HEK293 (cell line): Measurements from ENCODE around the gene DCAF8.

Experiments
- CTCF ChIA-PET: fragments of 350-600 bp; formaldehyde crosslinking; extraction: SDS; loops from one replicate; lab custom pipeline; 2021; ENCODE audit warnings: antibody characterized with exemption; lab: Yijun Ruan, JAX
- POLR2A ChIA-PET: fragments of 300-600 bp; formaldehyde crosslinking; extraction: SDS; loops from one replicate; lab custom pipeline; 2020; ENCODE audit warnings: antibody characterized with exemption, inconsistent platforms; lab: Yijun Ruan, JAX
- H3K27ac ChIP-seq: fragments of 200-500 bp; sonication (Bioruptor generic); 2 replicates; pipeline ENCODE4 v1.5.1; 2014; ENCODE audit warnings: low read depth, low read length, control low read depth, inconsistent platforms; ENCODE audit errors: extremely low read depth
- H3K36me3 ChIP-seq, 2 experiments: fragments of 200-500 bp in 1 of 2; sonication (Bioruptor generic) in 1 of 2; 1 replicate in 1 of 2; 2 replicates in 1 of 2; pipeline ENCODE4 v1.5.1; 2014 to 2017; ENCODE audit warnings: inconsistent platforms in 2 of 2, low read length in 2 of 2; ENCODE audit not compliant: control insufficient read depth in 2 of 2, insufficient read depth in 1 of 2
- H3K4me1 ChIP-seq: fragments of 200-500 bp; sonication (Bioruptor generic); 2 replicates; pipeline ENCODE4 v1.5.1; 2014; ENCODE audit warnings: mild to moderate bottlenecking, low read length, inconsistent platforms; ENCODE audit not compliant: control insufficient read depth, insufficient read depth
- H3K4me3 ChIP-seq: 2 replicates; pipeline ENCODE4 v1.5.1; 2011; ENCODE audit warnings: low read depth, mild to moderate bottlenecking, control low read depth, low read length, moderate library complexity
- H3K9me3 ChIP-seq: fragments of 200-500 bp; sonication (Bioruptor generic); 2 replicates; pipeline ENCODE4 v1.5.1; 2014; ENCODE audit warnings: low read depth, low read length, inconsistent platforms; ENCODE audit not compliant: control insufficient read depth, insufficient read depth
- BCL11B ChIP-seq: fragments of 450-650 bp; formaldehyde crosslinking; IDR thresholded peaks from 2 replicates; pipeline ENCODE4 v1.5.1; 2016; ENCODE audit warnings: low read depth, missing biosample characterization, missing genetic modification characterization
- EGR2 ChIP-seq: fragments of 450-650 bp; formaldehyde crosslinking; IDR thresholded peaks from 2 replicates; pipeline ENCODE4 v1.5.1; 2016; ENCODE audit warnings: low read depth, missing biosample characterization, missing genetic modification characterization
- ELK4 ChIP-seq: IDR thresholded peaks from 2 replicates; pipeline ENCODE4 v1.6.1; 2011; ENCODE audit warnings: mild to moderate bottlenecking, low read depth, low read length, borderline replicate concordance
- GLI2 ChIP-seq: fragments of 450-650 bp; formaldehyde crosslinking; IDR thresholded peaks from 2 replicates; pipeline ENCODE4; 2017; ENCODE audit warnings: missing biosample characterization, missing genetic modification characterization, low read depth, borderline replicate concordance
- HOXD13 ChIP-seq: sonication (generic); formaldehyde crosslinking; IDR thresholded peaks from 2 replicates; pipeline ENCODE4 v1.8.0; 2022; ENCODE audit warnings: missing genetic modification reagents, borderline replicate concordance
- RBAK ChIP-seq: fragments of 450-650 bp; formaldehyde crosslinking; IDR thresholded peaks from 2 replicates; pipeline ENCODE4 v1.5.1; 2016; ENCODE audit warnings: missing biosample characterization, missing genetic modification characterization
- REPIN1 ChIP-seq: fragments of 450-650 bp; formaldehyde crosslinking; IDR thresholded peaks from 2 replicates; pipeline ENCODE4 v1.5.1; 2017; ENCODE audit warnings: missing biosample characterization, missing genetic modification characterization, low read depth
- SALL2 ChIP-seq: fragments of 450-650 bp; formaldehyde crosslinking; IDR thresholded peaks from 2 replicates; pipeline ENCODE4 v1.5.0; 2017; ENCODE audit warnings: missing biosample characterization, mild to moderate bottlenecking, missing genetic modification characterization, borderline replicate concordance
- SETDB1 ChIP-seq: IDR thresholded peaks from one replicate; pipeline ENCODE4 v1.6.1; 2017; ENCODE audit warnings: mild to moderate bottlenecking, low read length, moderate library complexity, mixed read lengths; ENCODE audit not compliant: insufficient read length
- SP7 ChIP-seq: fragments of 450-650 bp; formaldehyde crosslinking; IDR thresholded peaks from 2 replicates; pipeline ENCODE4 v1.5.1; 2016; ENCODE audit warnings: missing biosample characterization, missing genetic modification characterization
- WT1 ChIP-seq: fragments of 450-650 bp; formaldehyde crosslinking; IDR thresholded peaks from 2 replicates; pipeline ENCODE4 v1.5.1; 2016; ENCODE audit warnings: missing biosample characterization, missing genetic modification characterization
- YY2 ChIP-seq: fragments of 450-650 bp; formaldehyde crosslinking; IDR thresholded peaks from 2 replicates; pipeline ENCODE4 v1.5.1; 2016; ENCODE audit warnings: missing biosample characterization, missing genetic modification characterization
- ZBTB7A ChIP-seq: fragments of 450-650 bp; formaldehyde crosslinking; IDR thresholded peaks from 2 replicates; pipeline ENCODE4 v1.5.1; 2016; ENCODE audit warnings: low read depth, missing biosample characterization, missing genetic modification characterization
- ZNF138 ChIP-seq: fragments of 450-650 bp; formaldehyde crosslinking; IDR thresholded peaks from 2 replicates; pipeline ENCODE4 v1.5.1; 2016; ENCODE audit warnings: missing biosample characterization, missing genetic modification characterization, borderline replicate concordance
- ZNF140 ChIP-seq: fragments of 450-650 bp; formaldehyde crosslinking; IDR thresholded peaks from 2 replicates; pipeline ENCODE4 v1.5.1; 2016; ENCODE audit warnings: missing biosample characterization, missing genetic modification characterization
- ZNF223 ChIP-seq: fragments of 450-650 bp; formaldehyde crosslinking; IDR thresholded peaks from 2 replicates; pipeline ENCODE4 v1.5.1; 2016; ENCODE audit warnings: missing biosample characterization, missing genetic modification characterization
- ZNF302 ChIP-seq: fragments of 450-650 bp; formaldehyde crosslinking; IDR thresholded peaks from 2 replicates; pipeline ENCODE4 v1.5.1; 2016; ENCODE audit warnings: missing biosample characterization, missing genetic modification characterization, low read depth
- ZNF366 ChIP-seq: fragments of 450-650 bp; formaldehyde crosslinking; conservative IDR thresholded peaks from 2 replicates; pipeline ENCODE4 v1.5.1; 2016; ENCODE audit warnings: missing biosample characterization, missing genetic modification characterization
- ZNF394 ChIP-seq: fragments of 450-650 bp; formaldehyde crosslinking; IDR thresholded peaks from 2 replicates; pipeline ENCODE4 v1.5.1; 2016; ENCODE audit warnings: missing biosample characterization, missing genetic modification characterization, mild to moderate bottlenecking, moderate library complexity, borderline replicate concordance
- ZNF404 ChIP-seq: fragments of 450-650 bp; formaldehyde crosslinking; IDR thresholded peaks from 2 replicates; pipeline ENCODE4 v1.5.1; 2017; ENCODE audit warnings: missing biosample characterization, missing genetic modification characterization
- ZNF501 ChIP-seq: fragments of 450-650 bp; formaldehyde crosslinking; IDR thresholded peaks from 2 replicates; pipeline ENCODE4 v1.5.1; 2016; ENCODE audit warnings: missing biosample characterization, missing genetic modification characterization
- ZNF610 ChIP-seq: fragments of 450-650 bp; formaldehyde crosslinking; IDR thresholded peaks from 2 replicates; pipeline ENCODE4 v1.5.1; 2016; ENCODE audit warnings: missing biosample characterization, missing genetic modification characterization, borderline replicate concordance
- ZNF624 ChIP-seq: fragments of 450-650 bp; formaldehyde crosslinking; IDR thresholded peaks from 2 replicates; pipeline ENCODE4 v1.5.1; 2017; ENCODE audit warnings: missing biosample characterization, missing genetic modification characterization
- ZNF629 ChIP-seq: fragments of 450-650 bp; formaldehyde crosslinking; IDR thresholded peaks from 2 replicates; pipeline ENCODE4 v1.5.1; 2017; ENCODE audit warnings: missing biosample characterization, missing genetic modification characterization
- ZNF658 ChIP-seq: fragments of 450-650 bp; formaldehyde crosslinking; IDR thresholded peaks from 2 replicates; pipeline ENCODE4; 2016; ENCODE audit warnings: missing biosample characterization, missing genetic modification characterization
- ZNF660 ChIP-seq: fragments of 450-650 bp; IDR thresholded peaks from 2 replicates; pipeline ENCODE4 v1.5.1; 2018; ENCODE audit warnings: missing biosample characterization, mild to moderate bottlenecking, missing genetic modification characterization
- ZNF701 ChIP-seq: fragments of 450-650 bp; formaldehyde crosslinking; IDR thresholded peaks from 2 replicates; pipeline ENCODE4 v1.5.1; 2016; ENCODE audit warnings: missing biosample characterization, missing genetic modification characterization
- ZXDB ChIP-seq: fragments of 450-650 bp; formaldehyde crosslinking; IDR thresholded peaks from 2 replicates; pipeline ENCODE4 v1.5.1; 2016; ENCODE audit warnings: missing biosample characterization, missing genetic modification characterization
- TF ChIP-seq, protein P1 (sequence below): fragments of 450-650 bp; formaldehyde crosslinking; IDR thresholded peaks from 2 replicates; pipeline ENCODE4 v1.5.1; 2017; ENCODE audit warnings: missing biosample characterization, missing genetic modification characterization

DCAF8 gene

DNA sequence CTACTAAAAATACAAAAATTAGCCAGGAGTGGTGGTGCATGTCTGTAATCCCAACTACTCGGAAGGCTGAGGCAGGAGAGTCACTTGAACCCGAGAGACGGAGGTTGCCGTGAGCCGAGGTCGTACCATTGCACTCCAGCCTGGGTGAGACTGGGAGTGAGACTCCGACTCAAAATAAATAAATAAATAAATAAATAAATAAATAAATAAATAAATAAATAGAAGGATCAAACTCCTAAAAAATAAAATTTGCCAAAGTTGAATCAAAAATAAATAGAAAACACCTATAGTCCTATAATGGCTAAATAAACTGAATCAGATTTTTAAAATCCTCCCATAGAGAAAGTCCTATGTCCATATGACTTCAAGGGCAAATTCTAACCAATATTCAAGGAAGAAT, 37.8 kb upstream of the DCAF8 start (continued):
- TF ChIP-seq RBAK (tag by site-specific recombination) = peak; percentile 73
- TF ChIP-seq ZNF610 = 0 out of 2 replicates have a peak, but pooled peaks have one; percentile 42
- peak; percentile 82 for TF ChIP-seq ZNF501 (tag by site-specific recombination)
- TF ChIP-seq YY2 = no peak
- TF ChIP-seq ZNF394 (tag by site-specific recombination) = peak; percentile 99
- peak; percentile 31; the same call in 1 of the 2 replicates for TF ChIP-seq GLI2
- TF ChIP-seq, all 188 proteins: peak for 50

DNA sequence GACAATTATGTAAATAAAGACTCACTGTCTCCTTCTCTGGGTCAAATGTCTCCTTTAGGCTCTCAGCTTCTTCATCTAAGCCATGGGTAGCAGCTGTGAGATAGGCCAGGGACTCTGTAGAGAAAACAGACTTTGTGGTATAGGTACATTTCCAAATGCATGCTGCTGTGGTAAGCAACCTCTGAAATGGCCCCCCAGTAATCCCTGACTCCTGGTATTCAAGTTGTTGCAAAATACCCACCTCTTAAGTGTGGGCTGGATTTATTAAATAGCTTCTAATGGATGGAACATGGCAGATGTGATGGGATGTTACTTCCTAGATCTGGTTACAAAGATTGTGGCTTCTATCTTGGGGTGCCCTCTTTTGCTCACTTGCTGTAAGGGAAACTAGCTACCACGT, 33.7 kb upstream of the DCAF8 start:
- CTCF ChIA-PET = interaction anchor here (0.8 to 2.0 kb wide), 2 partner anchors 44 to 188 kb away, joined by 4 to 6 read pairs; no protein-coding TSS in a partner anchor
- Histone ChIP-seq H3K4me3 (no peak overlapping the region), H3K4me1 (no peaks in the 10 kb centered on the region), H3K27ac (no peak overlapping the region), H3K9me3 (no peaks in the 10 kb centered on the region), H3K36me3 (peaks cover 68 to 96% of the 10 kb centered on the region in 2 experiments)
- TF ChIP-seq ZBTB7A = no peak
- TF ChIP-seq ZNF658 (tag by site-specific recombination) = no peak
- no peak for TF ChIP-seq ZNF302 (tag by site-specific recombination)
- TF ChIP-seq ZXDB = no peak
- TF ChIP-seq ZNF629 (tag by site-specific recombination) = no peak
- POLR2A ChIA-PET = no interaction called here

DNA sequence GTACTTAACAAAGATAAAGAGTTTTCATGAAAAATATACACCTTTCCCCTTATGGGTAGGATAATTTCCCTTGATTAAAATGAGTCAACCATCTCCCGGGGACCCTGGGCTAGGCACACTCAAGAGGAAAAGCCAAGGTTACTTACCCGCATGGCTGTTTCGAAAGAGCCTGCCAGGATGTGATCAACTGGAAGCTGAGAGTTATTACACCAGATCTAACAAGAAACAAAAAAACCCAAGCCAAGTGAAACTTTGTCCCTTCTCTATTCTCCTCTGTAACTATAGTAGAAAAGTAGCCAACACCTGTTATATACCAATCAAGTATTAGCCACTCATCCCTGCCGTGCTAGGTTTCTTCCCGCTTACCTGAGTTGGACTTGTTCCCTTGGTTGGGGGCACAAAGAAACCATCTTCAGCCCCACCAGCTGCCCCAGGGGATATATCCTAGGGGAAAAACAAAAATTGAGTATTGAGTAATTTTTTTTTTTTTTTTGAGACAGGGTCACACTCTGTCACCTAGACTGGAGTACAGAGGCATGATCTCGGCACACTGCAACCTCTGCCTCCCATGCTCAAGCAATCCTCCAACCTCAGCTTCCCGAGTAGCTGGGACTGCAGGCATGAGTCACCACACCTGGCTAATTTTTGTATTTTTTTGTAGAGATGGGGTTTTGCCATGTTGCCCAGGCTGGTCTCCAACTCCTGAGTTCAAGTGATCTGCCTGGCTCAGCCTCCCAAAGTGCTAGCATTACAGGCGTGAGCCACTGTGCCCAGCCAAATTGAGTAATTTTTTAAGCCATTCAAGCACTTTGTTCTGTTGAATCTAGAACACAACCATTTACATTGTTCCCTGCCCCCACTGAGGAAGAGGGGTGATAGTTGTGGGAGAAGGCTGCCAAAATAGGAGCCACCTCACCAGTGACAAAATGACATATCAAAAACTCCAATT, 30.9 kb upstream of the DCAF8 start:
- no peaks in the 10 kb centered on the region for H3K4me1 ChIP-seq
- H3K36me3 ChIP-seq = peaks cover 59 to 96% of the 10 kb centered on the region in 2 experiments
- TF ChIP-seq ZNF701 (tag by site-specific recombination) (no peak), WT1 (tag by site-specific recombination) (no peak), ZNF660 (tag by site-specific recombination) (no peak), ZNF140 (tag by site-specific recombination) (no peak), REPIN1 (tag by site-specific recombination) (no peak), SP7 (no peak), EGR2 (no peak), SETDB1 (no peak), ZNF366 (tag by site-specific recombination) (no peak), ZNF223 (tag by site-specific recombination) (no peak), BCL11B (tag by site-specific recombination) (no peak), ZNF138 (no peak), ZNF404 (no peak), HOXD13 (CRISPR knock-in tag) (no peak), SALL2 (tag by site-specific recombination) (no peak), ELK4 (no peak), ZNF624 (tag by site-specific recombination) (no peak)
- TF ChIP-seq, protein P1, sequence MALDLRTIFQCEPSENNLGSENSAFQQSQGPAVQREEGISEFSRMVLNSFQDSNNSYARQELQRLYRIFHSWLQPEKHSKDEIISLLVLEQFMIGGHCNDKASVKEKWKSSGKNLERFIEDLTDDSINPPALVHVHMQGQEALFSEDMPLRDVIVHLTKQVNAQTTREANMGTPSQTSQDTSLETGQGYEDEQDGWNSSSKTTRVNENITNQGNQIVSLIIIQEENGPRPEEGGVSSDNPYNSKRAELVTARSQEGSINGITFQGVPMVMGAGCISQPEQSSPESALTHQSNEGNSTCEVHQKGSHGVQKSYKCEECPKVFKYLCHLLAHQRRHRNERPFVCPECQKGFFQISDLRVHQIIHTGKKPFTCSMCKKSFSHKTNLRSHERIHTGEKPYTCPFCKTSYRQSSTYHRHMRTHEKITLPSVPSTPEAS (tag by site-specific recombination) = no peak
- POLR2A ChIA-PET = interaction anchor here (2.0 kb wide), 1 partner anchor 100 kb away, joined by 5 read pairs; no protein-coding TSS in a partner anchor
- CTCF ChIA-PET = interaction anchor here (0.6 to 7.7 kb wide), 15 partner anchors 8 to 208 kb away, joined by 3 to 108 read pairs (median 28); partner anchors contain the start of gene CASQ1
- no peaks in the 10 kb centered on the region for H3K9me3 ChIP-seq
- no peak overlapping the region for H3K4me3 ChIP-seq
- no peak overlapping the region for H3K27ac ChIP-seq
